Measurements from ENCODE around the gene MRPL24. TPM values are rescaled to one million over a fixed set of nuclear protein-coding genes. Genes with fewer than 3 reads are reported as not detected.

MRPL24 gene
- total RNA-seq (2014; rRNA removed; shearing (Covaris generic)) = 70.0 and 126 TPM in 2 replicates

DNA sequence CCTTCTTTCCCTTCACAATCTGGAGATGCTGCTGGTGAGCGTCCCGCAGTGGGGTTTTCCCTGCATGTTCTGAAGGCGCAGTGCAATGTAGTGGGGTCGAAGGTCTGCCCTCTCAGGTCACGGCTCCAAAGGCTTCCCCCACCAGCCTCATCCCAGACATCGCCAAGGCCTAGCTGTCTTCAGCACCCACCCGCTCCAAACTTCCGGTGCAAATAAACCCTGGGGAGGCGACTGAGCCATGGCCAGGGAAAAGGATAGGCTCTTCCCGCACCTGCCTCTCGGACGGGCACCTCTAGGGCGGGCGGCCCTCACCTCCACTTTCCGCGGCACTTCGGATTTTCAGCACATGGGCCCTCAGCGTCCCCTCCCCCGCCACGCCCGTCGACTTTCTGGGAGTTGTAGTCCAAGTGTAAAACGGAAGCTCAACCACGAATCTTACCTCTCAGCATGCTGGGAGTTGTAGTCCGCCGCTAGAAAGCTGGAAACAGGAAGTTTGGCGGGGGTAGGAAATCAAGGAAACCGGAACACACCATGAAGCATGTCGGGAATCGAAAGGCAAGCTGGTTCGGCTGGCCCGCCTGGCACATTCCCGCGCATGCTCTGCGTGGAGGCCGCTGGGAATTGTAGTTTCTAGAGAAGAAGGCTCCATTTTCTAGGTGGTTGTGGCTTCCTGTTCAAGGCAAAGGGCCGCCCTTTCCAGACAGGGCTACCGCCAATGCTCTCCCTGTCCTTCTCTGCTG lies at the start of gene MRPL24:
TSS of gene MRPL24 (minus strand) at position 348 of the 740 bp plus-strand sequence. CDS start 2,384 bp downstream, outside the sequence.
- Histone ChIP-seq H3K27ac (peak within 1 kb of the TSS; percentile 28), H3K4me3 (peak within 1 kb of the TSS; percentile 54)

GRCh38 chr1:156789621-156790318 lies 48.9 kb upstream of the MRPL24 start:
- Histone ChIP-seq H3K27ac (no peak overlapping the region), H3K27me3 (replicated peaks) (no peaks in the 10 kb centered on the region), H3K9me3 (replicated peaks) (no peaks in the 10 kb centered on the region), H3K4me1 (replicated peaks) (no peaks in the 10 kb centered on the region), H3K36me3 (peaks cover 84% of the 10 kb centered on the region), H3K4me3 (no peak overlapping the region)
- no peak for DNase-seq (ENCODE audit: low read depth in 1 of 2, low spot score in 2 of 2)

More for the DNA sequence above, at the start of gene MRPL24:
- H3K27me3 ChIP-seq (replicated peaks) = no peaks in the 10 kb centered on the region
- H3K4me1 ChIP-seq (replicated peaks) = peaks cover 23% of the 10 kb centered on the region
- H3K9me3 ChIP-seq (replicated peaks) = no peaks in the 10 kb centered on the region
- peaks cover 80% of the 10 kb centered on the region for H3K36me3 ChIP-seq
- peak; percentile 97 to 98 for DNase-seq (ENCODE audit: low read depth in 1 of 2, low spot score in 2 of 2)

- peaks cover 86% of the 10 kb centered on the region for H3K36me3 ChIP-seq
- H3K27me3 ChIP-seq (replicated peaks) = no peaks in the 10 kb centered on the region
- H3K27ac ChIP-seq = no peak overlapping the region
- no peaks in the 10 kb centered on the region for H3K4me1 ChIP-seq (replicated peaks)
- no peak overlapping the region for H3K4me3 ChIP-seq
- no peak for DNase-seq (ENCODE audit: low read depth in 1 of 2, low spot score in 2 of 2)
- no peaks in the 10 kb centered on the region for H3K9me3 ChIP-seq (replicated peaks)
Measured at GRCh38 chr1:156788136-156788535, 47.2 kb upstream of the MRPL24 start.

GRCh38 chr1:156786640-156787039 lies 45.8 kb upstream of the MRPL24 start:
- Histone ChIP-seq H3K9me3 (replicated peaks) (no peaks in the 10 kb centered on the region), H3K4me3 (no peak overlapping the region), H3K36me3 (peaks cover 88% of the 10 kb centered on the region), H3K27me3 (replicated peaks) (no peaks in the 10 kb centered on the region), H3K27ac (no peak overlapping the region), H3K4me1 (replicated peaks) (no peaks in the 10 kb centered on the region)
- no peak for DNase-seq (ENCODE audit: low read depth in 1 of 2, low spot score in 2 of 2)

DNA sequence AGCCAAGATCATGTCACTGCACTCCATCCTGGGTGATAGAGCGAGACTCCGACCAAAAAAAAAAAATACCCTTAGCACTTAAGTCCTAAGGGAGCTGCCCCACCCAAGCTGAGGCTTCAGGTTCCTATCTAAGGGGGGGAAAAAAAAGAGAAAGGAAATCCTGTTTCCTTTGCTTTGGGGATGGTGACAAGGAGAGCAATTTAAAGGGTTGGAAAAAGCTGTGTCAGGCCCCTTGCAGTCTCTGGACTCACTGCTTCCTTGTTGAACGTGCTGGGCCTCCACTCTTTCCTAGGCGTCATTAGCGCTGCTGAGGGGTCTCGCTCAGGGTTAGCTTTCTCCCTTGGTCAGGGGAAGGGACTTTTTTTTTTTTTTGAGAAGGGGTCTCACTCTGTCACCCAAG lies 44.6 kb upstream of the MRPL24 start:
- Histone ChIP-seq H3K27ac (no peak overlapping the region), H3K36me3 (peaks cover 85% of the 10 kb centered on the region), H3K27me3 (replicated peaks) (no peaks in the 10 kb centered on the region), H3K4me3 (no peak overlapping the region), H3K9me3 (replicated peaks) (no peaks in the 10 kb centered on the region), H3K4me1 (replicated peaks) (no peaks in the 10 kb centered on the region)
- no peak for DNase-seq (ENCODE audit: low read depth in 1 of 2, low spot score in 2 of 2)

GRCh38 chr1:156781585-156782186 lies 40.8 kb upstream of the MRPL24 start:
- no peaks in the 10 kb centered on the region for H3K27me3 ChIP-seq (replicated peaks)
- no peak overlapping the region for H3K27ac ChIP-seq
- peaks cover 55% of the 10 kb centered on the region for H3K36me3 ChIP-seq
- DNase-seq (ENCODE audit: low read depth in 1 of 2, low spot score in 2 of 2) = no peak
- no peaks in the 10 kb centered on the region for H3K9me3 ChIP-seq (replicated peaks)
- H3K4me3 ChIP-seq = no peak overlapping the region
- no peaks in the 10 kb centered on the region for H3K4me1 ChIP-seq (replicated peaks)

DNA sequence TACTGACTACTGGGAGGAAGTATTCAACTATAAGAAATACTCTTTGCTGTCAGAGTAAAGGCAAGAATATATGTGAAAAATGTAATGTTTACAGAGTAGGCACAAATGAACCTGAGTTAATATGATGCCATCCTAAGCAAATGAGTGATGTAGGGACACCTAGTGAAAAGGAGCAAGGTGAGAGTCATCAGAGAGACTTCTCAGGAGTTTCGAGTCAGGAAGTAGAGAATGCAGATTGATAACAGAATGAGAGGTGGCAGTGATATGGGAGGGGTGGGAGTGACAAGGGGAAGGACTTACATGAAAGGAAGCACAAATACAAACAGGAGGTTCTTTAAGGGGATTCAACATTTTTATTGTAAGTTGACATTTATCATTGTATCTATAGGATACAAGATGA lies 36.7 kb upstream of the MRPL24 start:
- Histone ChIP-seq H3K27ac (no peak overlapping the region), H3K27me3 (replicated peaks) (no peaks in the 10 kb centered on the region), H3K36me3 (peaks cover 33% of the 10 kb centered on the region), H3K4me3 (no peak overlapping the region), H3K9me3 (replicated peaks) (no peaks in the 10 kb centered on the region), H3K4me1 (replicated peaks) (no peaks in the 10 kb centered on the region)
- no peak for DNase-seq (ENCODE audit: low read depth in 1 of 2, low spot score in 2 of 2)

GRCh38 chr1:156776942-156777341 lies 36.1 kb upstream of the MRPL24 start:
- Histone ChIP-seq H3K4me1 (replicated peaks) (no peaks in the 10 kb centered on the region), H3K4me3 (no peak overlapping the region), H3K27me3 (replicated peaks) (no peaks in the 10 kb centered on the region), H3K36me3 (peaks cover 33% of the 10 kb centered on the region), H3K9me3 (replicated peaks) (no peaks in the 10 kb centered on the region), H3K27ac (no peak overlapping the region)
- no peak for DNase-seq (ENCODE audit: low read depth in 1 of 2, low spot score in 2 of 2)

GRCh38 chr1:156775799-156776198 lies 34.9 kb upstream of the MRPL24 start:
- Histone ChIP-seq H3K36me3 (peaks cover 28% of the 10 kb centered on the region), H3K9me3 (replicated peaks) (no peaks in the 10 kb centered on the region), H3K27me3 (replicated peaks) (no peaks in the 10 kb centered on the region), H3K4me1 (replicated peaks) (no peaks in the 10 kb centered on the region), H3K4me3 (no peak overlapping the region), H3K27ac (no peak overlapping the region)
- no peak for DNase-seq (ENCODE audit: low read depth in 1 of 2, low spot score in 2 of 2)

DNA sequence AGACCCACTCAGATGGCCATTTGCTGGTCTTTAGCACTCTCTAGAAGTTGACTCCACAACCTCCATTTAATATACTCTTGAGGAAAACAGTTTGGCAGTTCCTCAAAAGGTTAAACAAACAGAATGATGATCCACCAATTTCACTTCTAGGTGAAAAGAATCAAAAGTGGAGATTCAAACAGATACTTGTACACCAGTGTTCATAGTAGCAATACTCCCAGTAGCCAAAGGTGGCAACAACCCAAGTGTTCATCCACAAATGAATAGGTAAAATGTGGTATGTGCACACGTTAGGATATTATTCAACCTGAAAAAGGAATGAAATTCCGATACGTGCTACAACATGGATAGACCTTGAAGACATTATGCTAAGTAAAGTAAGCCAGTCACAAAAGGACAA lies 32.7 kb upstream of the MRPL24 start:
- no peak for DNase-seq (ENCODE audit: low read depth in 1 of 2, low spot score in 2 of 2)
- Histone ChIP-seq H3K27me3 (replicated peaks) (no peaks in the 10 kb centered on the region), H3K27ac (no peak overlapping the region), H3K4me3 (no peak overlapping the region), H3K4me1 (replicated peaks) (peaks cover 7% of the 10 kb centered on the region), H3K9me3 (replicated peaks) (no peaks in the 10 kb centered on the region), H3K36me3 (peaks cover 43% of the 10 kb centered on the region)

- Histone ChIP-seq H3K27ac (no peak overlapping the region), H3K4me1 (replicated peaks) (peaks cover 10% of the 10 kb centered on the region), H3K9me3 (replicated peaks) (no peaks in the 10 kb centered on the region), H3K36me3 (peaks cover 46% of the 10 kb centered on the region), H3K27me3 (replicated peaks) (no peaks in the 10 kb centered on the region), H3K4me3 (no peak overlapping the region)
- DNase-seq (ENCODE audit: low read depth in 1 of 2, low spot score in 2 of 2) = no peak
Measured at GRCh38 chr1:156772728-156773497, 32.0 kb upstream of the MRPL24 start.

- Histone ChIP-seq H3K9me3 (replicated peaks) (no peaks in the 10 kb centered on the region), H3K4me3 (no peak overlapping the region), H3K4me1 (replicated peaks) (peaks cover 10% of the 10 kb centered on the region), H3K27me3 (replicated peaks) (no peaks in the 10 kb centered on the region), H3K27ac (no peak overlapping the region), H3K36me3 (peaks cover 46% of the 10 kb centered on the region)
- DNase-seq (ENCODE audit: low read depth in 1 of 2, low spot score in 2 of 2) = no peak
Measured at GRCh38 chr1:156772222-156772621, 31.3 kb upstream of the MRPL24 start.

GRCh38 chr1:156768610-156769295 lies 27.9 kb upstream of the MRPL24 start:
- peaks cover 42% of the 10 kb centered on the region for H3K36me3 ChIP-seq
- peaks cover 20% of the 10 kb centered on the region for H3K4me1 ChIP-seq (replicated peaks)
- H3K27me3 ChIP-seq (replicated peaks) = no peaks in the 10 kb centered on the region
- H3K27ac ChIP-seq = no peak overlapping the region
- H3K9me3 ChIP-seq (replicated peaks) = no peaks in the 10 kb centered on the region
- peak overlapping the region; percentile 62 for H3K4me3 ChIP-seq
- no peak for DNase-seq (ENCODE audit: low read depth in 1 of 2, low spot score in 2 of 2)

All from SJSA1 (cell line).